ENCODE results near the gene TBX5.

DNA sequence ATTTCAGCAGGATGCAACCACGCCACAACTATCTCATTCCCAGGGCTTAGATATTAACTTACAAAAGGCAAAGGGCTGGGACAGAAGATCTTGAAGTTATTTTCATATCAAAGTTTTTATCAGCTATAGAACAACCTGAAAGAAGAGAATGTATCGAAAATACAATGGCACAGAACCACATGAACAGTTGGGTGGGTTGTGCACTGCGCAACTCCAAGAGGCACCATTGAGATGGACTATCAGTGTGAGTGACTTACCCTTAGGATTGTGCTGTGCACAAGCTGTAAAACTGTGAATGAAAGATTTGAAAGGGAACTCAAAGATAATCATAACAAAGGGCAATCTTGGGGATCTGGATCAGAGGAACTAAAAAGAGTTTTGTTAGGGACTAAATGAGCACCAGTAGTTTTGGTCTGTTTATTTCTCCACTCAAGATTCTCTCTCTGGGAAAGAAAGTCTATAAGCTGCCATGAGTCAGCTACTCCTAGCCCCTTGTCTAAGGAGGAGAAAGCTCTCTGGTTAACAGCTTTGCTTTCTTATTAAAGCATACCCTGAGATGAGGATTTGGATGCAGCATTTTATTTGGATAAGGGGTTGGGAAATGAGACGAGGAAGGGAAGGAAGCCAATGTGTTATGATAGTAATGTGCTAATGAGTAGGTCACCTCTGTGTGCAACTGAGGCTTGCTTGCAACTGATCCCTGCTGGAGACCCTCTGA, 62.2 kb downstream of the TBX5 start:
- TF ChIP-seq POLR2AphosphoS5 (IDR thresholded peaks at IDR 0.05; ENCODE audit: borderline replicate concordance, low read depth, low read length) (no peak), EZH2 (IDR thresholded peaks at IDR 0.05) (no peak)
